ENCODE measurements around the gene SPA17.

The SPA17 gene

DNA sequence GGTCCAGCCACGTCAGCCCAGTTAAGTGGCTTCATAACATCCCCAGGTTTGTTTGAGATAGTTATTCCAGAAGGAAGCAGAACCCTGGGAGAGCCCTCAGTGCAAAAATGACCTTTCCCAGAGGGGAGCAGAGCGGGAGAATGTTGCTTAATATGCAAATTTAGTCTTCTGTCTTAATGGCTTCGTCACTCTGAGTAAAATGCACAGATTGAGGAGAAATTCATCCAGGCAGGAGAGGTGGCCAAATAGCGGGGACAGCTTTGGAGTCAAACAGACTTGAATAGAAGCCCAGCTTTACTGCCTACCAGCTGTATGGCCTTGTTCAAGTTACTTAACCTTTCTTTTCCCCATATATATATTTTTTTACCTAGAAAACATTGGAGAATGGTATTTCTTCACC is 53.8 kb downstream of the SPA17 start:
- DNase-seq: no peak

DNA sequence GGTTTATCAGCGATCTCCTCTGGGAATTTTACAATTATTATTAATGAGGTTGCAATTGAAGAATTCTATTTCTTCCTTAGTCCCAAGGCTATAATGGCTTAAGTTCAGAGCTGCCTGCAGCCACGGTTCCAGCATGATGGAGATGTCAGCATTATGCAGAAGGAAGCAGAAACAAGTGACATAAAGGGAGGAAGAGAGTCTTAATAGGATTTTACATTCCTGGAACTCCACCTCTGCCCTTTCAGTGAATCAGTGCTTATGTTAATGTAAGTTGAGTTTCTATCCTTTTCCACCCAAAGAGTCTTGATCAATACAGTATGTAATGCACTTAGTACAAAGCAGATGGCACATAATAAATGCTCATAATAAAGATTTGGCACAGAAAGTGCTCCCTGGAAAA is 54.4 kb downstream of the SPA17 start:
- no peak for DNase-seq

DNA sequence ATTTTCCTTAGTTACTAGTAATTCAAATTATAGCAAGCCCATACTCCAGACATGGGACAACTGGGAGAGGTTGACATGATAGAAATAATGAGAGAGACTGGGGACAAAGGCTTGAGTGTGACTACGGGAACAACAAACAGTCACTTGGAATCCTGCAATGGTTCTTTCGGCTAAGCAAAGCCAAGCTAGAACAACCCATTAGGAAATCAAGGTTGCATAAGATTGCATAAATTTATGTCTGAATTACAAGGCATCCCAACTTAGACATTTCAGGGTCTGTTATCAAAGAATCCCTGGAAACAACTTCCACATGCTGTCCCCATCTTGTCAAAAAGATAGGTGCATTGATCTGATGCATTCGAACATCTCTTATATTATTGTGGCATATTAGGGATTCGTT is 55.9 kb downstream of the SPA17 start:
- DNase-seq: no peak

DNA sequence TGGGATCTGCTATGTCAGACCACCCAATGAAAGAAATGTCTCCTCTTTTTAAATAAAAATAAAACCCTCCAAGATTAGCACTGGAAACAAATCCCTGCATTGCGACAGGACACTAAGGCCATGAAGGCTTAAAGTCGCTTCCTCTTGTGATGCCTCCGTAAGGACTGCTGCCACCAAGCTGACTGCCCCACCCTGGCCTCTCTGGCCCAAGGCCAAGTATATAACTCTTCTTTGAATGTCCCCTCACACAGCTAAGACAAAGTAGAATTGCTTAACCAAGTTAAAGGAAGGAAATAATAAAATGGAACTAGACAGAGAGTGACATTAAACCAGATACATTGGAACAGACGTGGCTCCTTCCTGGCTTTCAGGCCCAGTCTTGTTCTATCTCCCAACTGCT is 58.5 kb downstream of the SPA17 start:
- DNase-seq: no peak

DNA sequence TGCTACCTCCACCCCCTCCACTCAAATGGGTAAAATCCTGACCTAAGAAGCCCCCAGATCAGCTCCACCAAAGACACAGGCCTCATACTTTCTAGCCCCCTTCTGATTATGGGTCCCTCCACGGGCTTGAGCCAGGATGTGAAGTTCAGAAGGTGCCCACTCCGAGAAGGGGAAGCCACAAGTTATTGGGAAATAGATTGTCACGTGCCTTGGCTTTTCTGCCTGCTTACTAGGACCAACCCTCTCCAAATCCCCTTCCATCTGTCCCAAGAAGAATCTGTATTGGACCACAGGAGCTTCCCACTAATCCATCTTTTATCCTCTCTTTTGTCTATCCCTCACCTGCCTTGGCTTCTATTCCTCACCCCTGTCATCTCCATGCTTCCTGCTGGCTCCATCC is 63.0 kb downstream of the SPA17 start:
- no peak for DNase-seq

DNA sequence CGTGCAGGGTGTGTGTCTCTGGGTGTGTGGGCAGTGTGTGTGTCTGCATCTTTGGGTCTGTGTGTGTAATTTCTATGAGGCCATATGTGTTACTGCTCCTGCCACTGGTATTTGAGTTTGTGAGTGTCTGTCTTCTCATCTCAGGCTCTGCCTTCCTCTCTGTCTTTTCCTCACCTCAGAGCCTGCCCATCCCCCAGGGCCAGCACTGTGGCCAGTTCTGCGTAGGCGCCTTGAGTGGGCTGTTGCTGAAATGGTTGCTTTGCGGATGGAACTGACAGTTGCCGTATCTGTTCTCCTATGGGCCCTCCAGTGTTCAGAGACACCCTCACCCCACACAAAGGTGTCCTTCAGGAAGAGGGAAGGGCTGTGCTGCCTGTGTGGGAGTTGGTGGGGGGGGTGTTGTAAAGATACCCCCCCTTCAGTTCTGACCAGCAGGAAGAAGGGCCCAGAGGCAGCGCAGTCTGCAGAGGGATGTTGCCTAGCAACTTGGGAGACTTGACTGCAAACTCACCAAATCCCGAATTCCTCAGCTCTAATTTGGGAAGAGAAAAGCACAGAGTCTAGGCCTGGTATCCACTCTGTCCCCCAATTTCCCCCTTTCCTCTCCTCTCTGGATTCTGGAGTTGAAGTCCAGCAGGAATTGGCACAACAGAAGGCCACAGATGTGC is 64.1 kb downstream of the SPA17 start:
- DNase-seq: no peak

DNA sequence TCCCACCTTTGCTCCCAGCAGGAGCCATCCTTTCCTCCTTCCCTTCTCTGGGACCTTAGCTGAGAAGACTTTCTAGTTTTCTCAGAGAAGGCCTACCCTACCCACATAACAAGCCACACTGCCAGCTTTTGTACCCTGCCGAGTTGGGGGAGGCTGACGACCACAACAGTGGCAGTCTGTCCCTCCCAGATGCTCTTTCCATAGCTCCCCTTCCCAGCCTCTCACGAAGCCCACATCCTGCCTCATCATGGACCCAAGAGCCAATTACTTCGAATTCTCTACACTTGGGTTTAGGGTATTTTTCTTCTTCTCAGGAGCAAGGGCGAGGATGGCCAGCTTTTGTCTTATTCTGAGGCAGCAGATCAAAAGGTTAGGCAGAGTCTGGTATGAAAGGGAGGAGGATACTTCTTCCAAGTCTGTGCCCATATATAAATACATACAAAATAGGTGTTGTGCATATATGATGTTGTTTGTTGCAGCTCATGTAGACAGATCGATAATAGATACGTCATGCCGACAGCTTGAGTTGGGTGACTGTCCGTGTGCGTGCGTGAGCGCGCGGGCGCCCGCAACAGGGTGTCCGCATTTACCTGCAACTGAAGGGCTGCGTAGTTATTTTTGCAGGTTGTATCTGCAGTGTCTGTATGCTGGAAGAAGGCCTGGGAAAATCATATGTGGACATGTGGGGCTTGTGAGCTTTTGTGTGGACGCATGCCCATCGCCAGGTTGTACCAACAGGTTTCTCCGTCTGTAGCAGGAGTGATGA is 65.2 kb downstream of the SPA17 start:
- no peak for DNase-seq

DNA sequence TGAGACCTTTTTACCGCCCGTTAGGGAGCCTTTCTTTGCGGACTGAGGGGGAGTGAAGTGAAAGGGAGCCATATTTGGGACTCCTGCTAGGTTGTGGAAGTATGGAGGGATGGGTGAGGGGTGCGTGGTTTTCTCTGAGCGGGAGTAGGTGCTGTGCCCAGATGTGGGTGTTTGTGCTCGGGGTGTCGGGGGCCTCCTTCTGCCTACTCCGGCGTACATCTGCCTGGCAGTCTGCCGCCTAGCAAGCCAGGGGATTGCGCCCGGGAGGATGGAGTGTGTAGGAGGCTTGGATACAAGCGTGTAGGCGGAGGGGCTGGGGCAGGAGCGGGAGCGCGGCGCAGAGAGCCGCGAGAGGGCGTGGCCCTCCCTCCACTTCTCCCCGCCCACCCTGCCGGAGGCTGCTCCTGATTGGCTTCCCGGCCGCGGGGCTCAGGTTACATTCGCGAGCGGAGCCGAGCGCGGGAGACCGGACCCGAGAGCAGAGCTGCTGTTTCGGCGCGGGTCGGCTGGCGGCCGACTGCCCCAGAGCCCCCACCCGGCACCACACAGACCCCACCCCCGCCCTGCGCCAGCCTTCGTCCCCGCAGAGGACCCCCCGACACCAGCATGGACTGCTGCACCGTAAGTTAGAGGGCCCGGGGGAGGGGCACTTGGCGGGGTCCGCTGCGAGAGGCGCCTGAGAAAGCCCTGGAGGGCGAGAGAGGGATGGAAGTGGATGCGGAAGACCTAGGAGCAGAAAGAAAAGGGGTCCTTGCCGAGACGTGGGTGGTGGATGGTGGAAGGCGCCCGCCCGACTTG is 66.0 kb downstream of the SPA17 start, which contains the start of gene NRGN:
TSS of gene NRGN (plus strand) at position 464 of the 798 bp plus-strand sequence. CDS start at position 607, 143 bp downstream.
- peak; percentile 57 for DNase-seq

DNA sequence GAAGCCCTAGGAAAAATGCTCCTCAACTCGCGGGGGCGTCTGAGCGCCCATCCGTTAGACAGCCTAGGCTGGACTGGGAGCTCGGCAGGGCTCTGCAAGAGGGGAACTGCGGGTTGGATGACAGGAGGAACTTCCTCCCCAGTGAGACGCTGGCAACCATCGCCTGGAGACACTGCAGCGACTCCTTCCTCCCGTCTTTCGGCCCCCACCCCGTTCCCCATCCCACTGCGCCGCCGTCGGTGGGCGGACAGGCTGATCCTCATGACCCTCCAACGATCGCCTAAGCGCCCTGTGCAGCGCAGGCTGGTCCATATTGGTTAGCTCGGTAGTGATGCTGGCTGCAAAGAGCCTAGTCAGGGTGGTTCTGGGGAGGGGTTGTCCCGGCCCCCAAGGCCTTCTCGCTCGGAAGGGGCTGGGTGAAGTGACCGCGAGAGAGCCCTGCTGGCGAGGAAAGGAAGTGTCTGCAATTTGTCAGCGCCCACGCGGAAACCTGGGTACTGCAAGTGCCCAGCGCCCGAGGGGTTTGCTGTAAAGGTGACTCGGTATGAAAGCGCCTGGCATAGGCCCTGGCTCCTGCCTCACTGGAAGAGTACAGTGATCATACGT is 66.7 kb downstream of the SPA17 start:
- no peak for DNase-seq

DNA sequence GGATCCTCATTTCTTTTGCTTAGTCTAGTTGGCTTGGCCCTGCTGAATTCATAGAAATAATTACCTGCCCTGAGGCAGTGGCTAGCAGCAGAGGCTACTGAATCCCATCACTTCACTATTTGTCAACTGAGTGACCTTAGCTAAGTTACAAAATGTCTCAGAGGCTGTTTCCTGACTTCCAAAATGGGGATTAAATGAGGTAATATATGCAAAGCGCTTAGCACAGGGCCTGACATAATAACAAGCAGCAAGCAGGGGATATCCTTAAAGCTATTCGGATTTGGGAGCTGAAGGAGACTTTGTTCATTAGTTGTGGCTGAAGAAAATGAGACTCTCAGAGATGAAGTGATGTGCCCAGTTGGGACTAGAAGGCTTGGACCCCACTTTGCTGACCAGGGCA is 68.9 kb downstream of the SPA17 start:
- DNase-seq: no peak

DNA sequence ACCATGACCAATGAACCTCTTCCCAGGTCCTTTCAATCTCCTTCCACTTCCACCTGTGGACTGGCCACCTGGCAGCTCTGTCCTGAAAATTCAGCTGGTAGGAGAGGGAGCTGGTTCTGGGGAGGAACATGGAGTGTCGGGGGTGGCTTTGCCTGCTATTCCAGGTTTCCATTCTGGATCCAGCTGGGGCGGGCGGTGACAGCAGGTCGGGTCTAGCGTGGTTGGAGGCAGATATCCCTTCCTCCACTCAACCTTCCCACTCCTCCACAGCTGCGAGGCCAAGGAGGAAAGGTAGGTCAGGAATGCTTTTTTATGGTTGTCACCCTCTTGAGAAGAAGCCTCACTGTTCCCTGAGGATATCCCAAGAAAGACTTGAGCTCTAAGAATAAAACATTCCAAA is 69.3 kb downstream of the SPA17 start:
- DNase-seq: no peak

DNA sequence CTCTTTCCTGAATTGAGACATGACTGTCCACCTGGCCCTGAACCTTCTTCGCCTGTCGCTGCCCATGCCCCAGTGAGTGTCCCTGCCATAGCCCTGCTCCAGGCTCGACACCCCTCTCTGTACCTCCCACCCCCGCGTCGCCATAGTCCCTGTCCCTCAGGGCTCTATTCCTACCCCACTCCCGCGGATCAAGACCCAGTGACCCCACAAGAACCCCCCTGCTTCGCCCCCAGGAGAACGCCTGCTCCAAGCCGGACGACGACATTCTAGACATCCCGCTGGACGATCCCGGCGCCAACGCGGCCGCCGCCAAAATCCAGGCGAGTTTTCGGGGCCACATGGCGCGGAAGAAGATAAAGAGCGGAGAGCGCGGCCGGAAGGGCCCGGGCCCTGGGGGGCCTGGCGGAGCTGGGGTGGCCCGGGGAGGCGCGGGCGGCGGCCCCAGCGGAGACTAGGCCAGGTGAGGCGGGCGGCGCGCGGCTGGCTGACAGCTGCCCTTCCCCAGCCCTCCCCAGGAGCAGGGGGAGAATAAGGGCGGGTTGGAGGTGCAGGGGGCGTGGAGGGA is 71.6 kb downstream of the SPA17 start:
- DNase-seq: no peak

DNA sequence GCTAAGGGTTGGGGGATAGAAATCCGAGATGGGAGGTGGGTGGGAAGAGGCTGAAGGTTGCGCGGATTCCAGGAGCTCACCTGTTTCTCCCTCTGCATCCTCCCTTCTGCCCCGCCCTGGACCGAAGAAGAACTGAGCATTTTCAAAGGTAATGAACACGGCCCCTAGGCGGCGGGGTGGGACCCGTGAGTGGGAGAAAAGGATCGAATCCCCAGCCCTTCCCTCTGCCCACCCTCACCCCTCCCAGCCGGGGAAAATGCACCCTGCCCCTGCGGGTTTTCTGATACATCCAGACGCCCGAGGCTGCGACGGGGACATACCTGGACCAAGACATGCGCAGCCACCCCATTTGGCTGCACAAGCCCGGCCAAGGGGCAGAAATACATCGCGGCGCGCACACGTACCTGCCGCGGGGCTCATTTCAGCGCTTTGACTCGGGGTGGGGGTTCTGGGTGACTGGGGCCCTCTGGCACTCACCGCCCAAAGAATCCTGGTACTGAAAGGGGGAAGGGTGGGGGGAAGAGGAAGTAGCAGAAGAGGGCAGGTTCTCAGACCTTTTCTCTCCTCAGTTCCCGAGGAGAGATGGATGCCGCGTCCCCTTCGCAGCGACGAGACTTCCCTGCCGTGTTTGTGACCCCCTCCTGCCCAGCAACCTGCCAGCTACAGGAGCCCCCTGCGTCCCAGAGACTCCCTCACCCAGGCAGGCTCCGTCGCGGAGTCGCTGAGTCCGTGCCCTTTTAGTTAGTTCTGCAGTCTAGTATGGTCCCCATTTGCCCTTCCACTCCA is 72.3 kb downstream of the SPA17 start:
- DNase-seq: no peak

DNA sequence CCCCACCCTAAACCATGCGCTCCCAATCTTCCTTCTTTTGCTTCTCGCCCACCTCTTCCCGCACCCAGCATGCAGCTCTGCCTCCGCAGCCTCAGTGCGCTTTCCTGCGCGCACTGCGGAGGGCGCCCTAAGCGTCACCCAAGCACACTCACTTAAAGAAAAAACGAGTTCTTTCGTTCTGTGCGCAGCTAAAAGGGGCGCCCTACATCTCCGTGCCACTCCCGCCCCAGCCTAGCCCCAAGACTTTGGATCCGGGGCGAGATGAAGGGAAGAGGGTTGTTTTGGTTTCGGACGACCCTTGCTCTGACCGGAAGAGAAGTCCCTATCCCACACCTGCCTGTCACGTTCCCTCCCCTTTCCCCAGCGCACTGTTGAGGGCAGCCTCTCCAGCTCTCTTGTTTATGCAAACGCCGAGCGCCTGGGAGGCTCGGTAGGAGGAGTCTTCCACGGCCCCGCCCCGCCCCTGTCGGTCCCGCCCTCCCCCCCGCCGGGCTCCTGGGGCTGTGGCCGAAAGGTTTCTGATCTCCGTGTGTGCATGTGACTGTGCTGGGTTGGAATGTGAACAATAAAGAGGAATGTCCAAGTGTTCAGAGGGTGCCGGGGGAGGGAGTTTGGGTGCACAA is 73.0 kb downstream of the SPA17 start:
- no peak for DNase-seq
